CD8-positive, alpha-beta memory T cell (primary cell): ENCODE results near the gene HNRNPH1. TPM values are rescaled to one million over a fixed set of nuclear protein-coding genes. Genes with fewer than 3 reads are reported as not detected.
A peak's percentile ranks its signal among the peaks of the same experiment; 100 is the strongest.

ENCODE experiments used
- CTCF ChIA-PET: fragments of 350-600 bp; sonication (Branson Sonifier 250); formaldehyde crosslinking; loops from one replicate; lab custom pipeline; 2021; ENCODE audit warnings: antibody characterized with exemption; lab: Charles Lee
- POLR2A ChIA-PET: fragments of 350-600 bp; sonication (Branson Sonifier 250); formaldehyde crosslinking; loops from one replicate; lab custom pipeline; 2021; ENCODE audit warnings: antibody characterized with exemption; lab: Charles Lee
- DNase-seq, 5 donors: peaks; one replicate each; pipeline versions ENCODE4 v3.0.0 to v3.0.0-alpha.2; 2020 to 2022; ENCODE audit warnings: mixed read lengths in 1 of 5
- H3K27ac ChIP-seq: one replicate; pipeline ENCODE4 v1.7.0; 2013; ENCODE audit warnings: low read depth, mild to moderate bottlenecking, low read length, moderate library complexity
- H3K27me3 ChIP-seq: 2 replicates; pipeline ENCODE4 v1.7.0; 2013; ENCODE audit warnings: low read length, mild to moderate bottlenecking; ENCODE audit not compliant: insufficient read depth, poor library complexity, severe bottlenecking
- H3K36me3 ChIP-seq: 2 replicates; pipeline ENCODE4 v1.7.0; 2013; ENCODE audit warnings: mild to moderate bottlenecking, low read length, moderate library complexity; ENCODE audit not compliant: insufficient read depth
- H3K4me1 ChIP-seq: 2 replicates; pipeline ENCODE4 v1.7.0; 2013; ENCODE audit warnings: mild to moderate bottlenecking, low read length, moderate library complexity; ENCODE audit not compliant: insufficient read depth
- H3K4me3 ChIP-seq: 2 replicates; pipeline ENCODE4 v1.7.0; 2013; ENCODE audit warnings: mild to moderate bottlenecking, low read length
- H3K9me3 ChIP-seq: 2 replicates; pipeline ENCODE4 v1.7.0; 2013; ENCODE audit warnings: mild to moderate bottlenecking, low read length
- H3K27ac Mint-ChIP-seq, 8 donors: one replicate each; pipeline ENCODE4 v1.8.0; 2020 to 2021; ENCODE audit warnings: mixed read lengths in 8 of 8, mild to moderate bottlenecking in 6 of 8, inconsistent platforms in 3 of 8, moderate library complexity in 3 of 8
- H3K27me3 Mint-ChIP-seq, 2 donors: one replicate each; pipeline ENCODE4 v1.8.0; 2020 to 2021; ENCODE audit warnings: mixed read lengths in 2 of 2, mild to moderate bottlenecking in 1 of 2, moderate library complexity in 1 of 2
- H3K36me3 Mint-ChIP-seq, 3 donors: one replicate each; pipeline ENCODE4 v1.8.0; 2020 to 2021; ENCODE audit warnings: mixed read lengths in 3 of 3, inconsistent platforms in 1 of 3, mild to moderate bottlenecking in 1 of 3
- H3K4me1 Mint-ChIP-seq, 3 donors: one replicate each; pipeline ENCODE4 v1.8.0; 2020 to 2021; ENCODE audit warnings: mixed read lengths in 3 of 3, inconsistent platforms in 1 of 3, mild to moderate bottlenecking in 1 of 3
- H3K4me3 Mint-ChIP-seq, 7 donors: one replicate each; pipeline ENCODE4 v1.8.0; 2020 to 2021; ENCODE audit warnings: mixed read lengths in 7 of 7, mild to moderate bottlenecking in 6 of 7, moderate library complexity in 4 of 7, inconsistent platforms in 2 of 7
- H3K9me3 Mint-ChIP-seq, 5 donors: one replicate each; pipeline ENCODE4 v1.8.0; 2020 to 2022; ENCODE audit warnings: mixed read lengths in 5 of 5, mild to moderate bottlenecking in 3 of 5, moderate library complexity in 2 of 5, inconsistent platforms in 1 of 5
- polyA plus RNA-seq: library from polyadenylated mRNA; unstranded; fragments of 300-500 nt; fragmentation: Illumina TruSeq; gene quantifications from one replicate; pipeline ENCODE4 v1.2.3, GENCODE V29; 2021
- total RNA-seq, 2 experiments: library from RNA; stranded (reverse); gene quantifications; one replicate each; pipeline ENCODE4 v1.2.3, GENCODE V29; 2021

Gene HNRNPH1
- total and polyA plus RNA-seq, 3 experiments from 2014 or later = 103 to 961 (median 929) TPM

DNA sequence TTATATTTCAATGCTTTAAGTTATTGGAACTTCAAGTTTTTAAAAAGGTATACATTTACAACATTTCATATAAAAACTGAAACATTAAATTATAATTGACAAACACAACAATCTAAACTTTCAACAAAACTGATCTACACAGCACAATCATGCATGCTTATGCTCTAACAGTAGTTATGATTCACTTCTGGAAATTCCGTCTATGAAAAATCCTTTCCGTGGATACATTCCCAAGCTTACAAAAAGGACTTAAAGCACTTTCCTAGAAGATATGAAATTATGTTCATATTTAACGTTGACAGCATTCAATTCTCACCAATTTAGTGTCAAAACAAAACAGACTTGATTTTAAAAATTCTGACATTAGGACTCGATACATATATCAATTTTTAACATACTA, 3.7 kb downstream of the HNRNPH1 start:
- CTCF ChIA-PET = interaction anchor here (1.2 to 4.3 kb wide), 3 partner anchors 11 to 58 kb away, joined by 3 to 26 read pairs (median 3); no protein-coding TSS in a partner anchor
- H3K36me3 Mint-ChIP-seq = peaks cover 47 to 88% (median 57%) of the 10 kb centered on the region in 3 donors
- peaks cover 71% of the 10 kb centered on the region for H3K4me1 ChIP-seq
- H3K27ac ChIP-seq = peak overlapping the region; percentile 0
- POLR2A ChIA-PET = interaction anchor here (2.2 to 5.3 kb wide), 2 partner anchors 7 to 12 kb away, joined by 7 to 51 read pairs; no protein-coding TSS in a partner anchor
- no peaks in the 10 kb centered on the region for H3K9me3 ChIP-seq
- peak overlapping the region in 7 of 8 donors; percentile 17 to 100 (median 97) for H3K27ac Mint-ChIP-seq
- peaks cover 66% of the 10 kb centered on the region for H3K36me3 ChIP-seq
- peak overlapping the region; percentile 90 to 99 (median 97) for H3K4me3 Mint-ChIP-seq
- DNase-seq = no peak
- peak overlapping the region; percentile 58 for H3K4me3 ChIP-seq
- peaks cover 76 to 84% (median 78%) of the 10 kb centered on the region in 3 donors for H3K4me1 Mint-ChIP-seq
- peaks cover 0 to 4% (median 0%) of the 10 kb centered on the region in 5 donors for H3K9me3 Mint-ChIP-seq
- no peaks in the 10 kb centered on the region for H3K27me3 ChIP-seq
- peaks cover 0 to 14% of the 10 kb centered on the region in 2 donors for H3K27me3 Mint-ChIP-seq

GRCh38 chr5:179618923-179619554, 4.4 kb downstream of the HNRNPH1 start:
- H3K4me3 Mint-ChIP-seq = peak overlapping the region; percentile 71 to 90 (median 82)
- no peak for DNase-seq
- peaks cover 0 to 4% (median 0%) of the 10 kb centered on the region in 5 donors for H3K9me3 Mint-ChIP-seq
- peak overlapping the region; percentile 27 for H3K4me3 ChIP-seq
- peaks cover 71% of the 10 kb centered on the region for H3K36me3 ChIP-seq
- H3K36me3 Mint-ChIP-seq = peaks cover 49 to 95% (median 60%) of the 10 kb centered on the region in 3 donors
- H3K9me3 ChIP-seq = no peaks in the 10 kb centered on the region
- H3K27ac Mint-ChIP-seq = peak overlapping the region; percentile 76 to 88 (median 85)
- no peaks in the 10 kb centered on the region for H3K27me3 ChIP-seq
- POLR2A ChIA-PET = interaction anchor here (0.6 to 0.9 kb wide), 2 partner anchors 12 to 19 kb away, joined by 4 read pairs; no protein-coding TSS in a partner anchor
- CTCF ChIA-PET = interaction anchor here (1.4 kb wide), 1 partner anchor 11 kb away, joined by 3 read pairs; no protein-coding TSS in a partner anchor
- peaks cover 0 to 14% of the 10 kb centered on the region in 2 donors for H3K27me3 Mint-ChIP-seq
- no peak overlapping the region for H3K27ac ChIP-seq
- peaks cover 70 to 80% (median 78%) of the 10 kb centered on the region in 3 donors for H3K4me1 Mint-ChIP-seq
- peaks cover 64% of the 10 kb centered on the region for H3K4me1 ChIP-seq

- CTCF ChIA-PET = no interaction called here
- Mint-ChIP-seq H3K4me1 (peaks cover 72 to 88% (median 87%) of the 10 kb centered on the region in 3 donors), H3K4me3 (peak overlapping the region in 4 of 7 donors; percentile 1 to 45 (median 21)), H3K9me3 (peaks cover 0 to 3% (median 0%) of the 10 kb centered on the region in 5 donors), H3K27ac (peak overlapping the region; percentile 7 to 83 (median 58)), H3K36me3 (peaks cover 57 to 95% (median 71%) of the 10 kb centered on the region in 3 donors), H3K27me3 (peaks cover 0 to 8% of the 10 kb centered on the region in 2 donors)
- Histone ChIP-seq H3K4me1 (peaks cover 62% of the 10 kb centered on the region), H3K36me3 (peaks cover 82% of the 10 kb centered on the region), H3K9me3 (no peaks in the 10 kb centered on the region), H3K27me3 (no peaks in the 10 kb centered on the region), H3K27ac (no peak overlapping the region), H3K4me3 (no peak overlapping the region)
- POLR2A ChIA-PET = interaction anchor here (0.6 kb wide), 2 partner anchors 9 to 54 kb away, joined by 3 read pairs; no protein-coding TSS in a partner anchor
- no peak for DNase-seq
Measured at GRCh38 chr5:179617930-179618329, 5.5 kb downstream of the HNRNPH1 start.

DNA sequence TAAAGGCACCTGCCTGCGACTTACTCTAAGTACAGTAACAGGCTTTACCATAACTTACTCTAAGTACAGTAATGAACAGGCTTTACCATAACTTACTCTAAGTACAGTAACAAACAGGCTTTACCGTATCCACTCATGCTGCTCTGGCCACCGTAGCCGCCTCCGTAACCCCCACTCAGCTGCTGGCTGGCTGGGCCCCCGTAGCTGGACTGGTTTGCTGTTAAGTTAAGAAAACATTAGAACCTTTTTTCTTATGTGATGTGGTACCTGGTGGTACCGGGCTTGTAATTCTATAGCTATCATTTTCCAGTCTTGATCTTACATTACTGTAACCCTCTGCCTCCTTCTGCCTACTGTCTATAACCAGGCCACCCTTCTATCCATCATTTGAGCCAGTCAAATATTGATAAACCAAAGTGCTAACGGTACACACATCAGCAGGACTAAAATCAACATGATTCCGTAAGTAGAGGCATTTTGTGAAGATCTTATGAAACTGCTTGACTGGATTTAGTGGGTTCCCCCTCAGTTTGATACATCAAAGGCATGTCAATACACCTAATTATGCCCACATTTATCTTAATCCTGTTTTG, 7.4 kb downstream of the HNRNPH1 start:
- no peaks in the 10 kb centered on the region for H3K9me3 Mint-ChIP-seq

DNA sequence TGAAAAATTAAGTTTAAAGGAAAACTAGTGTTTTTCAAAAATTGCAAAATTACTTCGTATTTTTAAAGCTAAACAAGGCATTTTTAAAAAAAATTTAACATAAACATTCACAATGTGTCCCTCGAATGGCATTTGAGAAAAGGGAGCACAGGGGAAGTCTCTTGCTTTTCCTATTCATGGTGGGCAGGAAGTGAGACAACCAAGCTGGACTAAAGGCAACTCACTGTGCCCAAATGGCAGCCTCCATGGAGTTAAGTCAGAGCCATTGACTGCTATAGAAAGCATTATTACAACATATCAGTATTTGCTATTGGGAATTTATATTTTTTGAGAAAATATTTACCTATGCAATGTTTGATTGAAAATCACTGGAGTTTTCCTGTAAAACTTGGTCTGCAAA, 8.3 kb downstream of the HNRNPH1 start:
- CTCF ChIA-PET = interaction anchor here (4.3 kb wide), 1 partner anchor 7 kb away, joined by 27 read pairs; the partner anchor contains the start of gene HNRNPH1
- H3K4me3 ChIP-seq = no peak overlapping the region

More for the DNA sequence above, 7.4 kb downstream of the HNRNPH1 start:
- Mint-ChIP-seq H3K27me3 (peaks cover 0 to 1% of the 10 kb centered on the region in 2 donors), H3K27ac (peak overlapping the region in 7 of 8 donors; percentile 18 to 76 (median 67)), H3K4me3 (peak overlapping the region in 2 of 7 donors; percentile 7 to 54), H3K4me1 (peaks cover 69 to 88% (median 84%) of the 10 kb centered on the region in 3 donors), H3K36me3 (peaks cover 52 to 95% (median 62%) of the 10 kb centered on the region in 3 donors)
- POLR2A ChIA-PET = interaction anchor here (0.6 to 1.5 kb wide), 2 partner anchors 9 to 25 kb away, joined by 3 read pairs; no protein-coding TSS in a partner anchor
- Histone ChIP-seq H3K4me3 (no peak overlapping the region), H3K27ac (no peak overlapping the region), H3K9me3 (no peaks in the 10 kb centered on the region), H3K27me3 (no peaks in the 10 kb centered on the region), H3K4me1 (peaks cover 53% of the 10 kb centered on the region), H3K36me3 (peaks cover 88% of the 10 kb centered on the region)
- CTCF ChIA-PET = no interaction called here
- no peak for DNase-seq

DNA sequence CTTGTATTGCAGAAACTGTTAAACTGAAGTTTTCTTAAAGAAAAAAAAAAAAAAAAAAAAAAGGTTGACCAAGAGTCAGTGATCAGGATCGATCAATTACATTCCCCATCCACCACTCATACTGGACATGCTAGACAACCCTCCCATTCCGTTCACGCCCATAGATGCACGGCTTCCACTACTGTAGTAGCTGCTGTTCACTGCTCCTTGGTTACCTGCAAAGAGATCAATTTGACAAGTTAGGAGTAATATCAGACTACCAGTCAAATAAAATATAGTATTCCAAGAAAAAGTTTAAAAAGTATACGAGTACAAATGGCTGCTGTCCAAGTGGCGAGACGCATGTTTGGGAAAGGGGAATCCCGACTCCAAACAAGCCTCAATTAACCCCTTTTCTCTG, 8.7 kb downstream of the HNRNPH1 start:
- Histone ChIP-seq H3K27ac (no peak overlapping the region), H3K9me3 (no peaks in the 10 kb centered on the region), H3K27me3 (no peaks in the 10 kb centered on the region), H3K4me3 (no peak overlapping the region), H3K4me1 (peaks cover 41% of the 10 kb centered on the region), H3K36me3 (peaks cover 88% of the 10 kb centered on the region)
- peaks cover 63 to 84% (median 84%) of the 10 kb centered on the region in 3 donors for H3K4me1 Mint-ChIP-seq
- H3K36me3 Mint-ChIP-seq = peaks cover 52 to 95% (median 55%) of the 10 kb centered on the region in 3 donors
- H3K27ac Mint-ChIP-seq = peak overlapping the region in 6 of 8 donors; percentile 2 to 87 (median 48)
- H3K4me3 Mint-ChIP-seq = no peak overlapping the region
- peaks cover 0 to 1% of the 10 kb centered on the region in 2 donors for H3K27me3 Mint-ChIP-seq
- POLR2A ChIA-PET = interaction anchor here (0.6 to 4.8 kb wide), 2 partner anchors 8 to 135 kb away, joined by 3 to 51 read pairs; partner anchors contain the start of gene HNRNPH1
- DNase-seq = no peak
- no peaks in the 10 kb centered on the region for H3K9me3 Mint-ChIP-seq
- CTCF ChIA-PET = interaction anchor here (4.3 kb wide), 1 partner anchor 8 kb away, joined by 27 read pairs; the partner anchor contains the start of gene HNRNPH1

More for the DNA sequence above, 8.3 kb downstream of the HNRNPH1 start:
- Mint-ChIP-seq H3K27ac (peak overlapping the region in 2 of 8 donors; percentile 2 to 87), H3K36me3 (peaks cover 48 to 95% (median 58%) of the 10 kb centered on the region in 3 donors), H3K4me3 (no peak overlapping the region), H3K27me3 (peaks cover 0 to 1% of the 10 kb centered on the region in 2 donors), H3K4me1 (peaks cover 66 to 85% (median 84%) of the 10 kb centered on the region in 3 donors), H3K9me3 (no peaks in the 10 kb centered on the region)
- no peak for DNase-seq
- Histone ChIP-seq H3K9me3 (no peaks in the 10 kb centered on the region), H3K27me3 (no peaks in the 10 kb centered on the region), H3K4me1 (peaks cover 44% of the 10 kb centered on the region), H3K36me3 (peaks cover 88% of the 10 kb centered on the region), H3K27ac (no peak overlapping the region)
- POLR2A ChIA-PET = interaction anchor here (4.8 kb wide), 1 partner anchor 7 kb away, joined by 51 read pairs; the partner anchor contains the start of gene HNRNPH1

DNA sequence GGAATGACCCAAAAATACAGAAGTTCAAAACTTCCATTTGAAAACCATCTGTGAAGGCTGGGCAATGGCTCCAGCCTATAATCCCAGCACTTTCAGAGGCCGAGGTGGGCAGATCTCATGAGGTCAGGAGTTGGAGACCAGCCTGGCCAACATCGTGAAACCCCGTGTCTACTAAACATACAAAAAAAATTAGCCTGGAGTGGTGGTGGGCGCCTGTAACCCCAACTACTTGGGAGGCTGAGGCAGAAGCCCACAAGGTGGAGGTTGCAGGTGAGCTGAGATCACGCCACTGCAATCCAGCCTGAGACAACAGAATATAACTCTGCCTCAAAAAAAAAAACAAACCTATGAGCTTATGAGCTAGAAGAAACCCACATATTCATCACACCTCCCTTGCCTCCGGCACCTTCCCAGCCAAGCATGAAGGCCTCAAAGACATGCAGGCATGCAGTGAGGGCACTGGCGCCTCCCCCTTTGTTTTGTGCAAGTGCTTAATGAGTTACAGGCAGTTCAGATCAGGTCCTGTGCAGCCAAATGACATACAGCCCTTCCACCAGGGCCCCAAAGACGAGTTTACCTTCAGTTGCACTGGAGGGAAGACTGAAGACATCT, 9.9 kb downstream of the HNRNPH1 start:
- Histone ChIP-seq H3K27me3 (no peaks in the 10 kb centered on the region), H3K27ac (no peak overlapping the region), H3K4me3 (no peak overlapping the region), H3K36me3 (peaks cover 86% of the 10 kb centered on the region), H3K9me3 (no peaks in the 10 kb centered on the region), H3K4me1 (peaks cover 31% of the 10 kb centered on the region)
- peak overlapping the region in 5 of 8 donors; percentile 18 to 87 (median 59) for H3K27ac Mint-ChIP-seq
- H3K27me3 Mint-ChIP-seq = peaks cover 0 to 1% of the 10 kb centered on the region in 2 donors
- peaks cover 49 to 94% (median 55%) of the 10 kb centered on the region in 3 donors for H3K36me3 Mint-ChIP-seq
- ChIA-PET POLR2A (interaction anchor here (1.4 to 4.8 kb wide), 2 partner anchors 9 to 119 kb away, joined by 3 to 51 read pairs; partner anchors contain the start of genes HNRNPH1 and MAML1), CTCF (interaction anchor here (1.0 to 4.3 kb wide), 2 partner anchors 9 to 65 kb away, joined by 4 to 27 read pairs; partner anchors contain the start of gene HNRNPH1)
- H3K4me1 Mint-ChIP-seq = peaks cover 57 to 81% (median 80%) of the 10 kb centered on the region in 3 donors
- H3K9me3 Mint-ChIP-seq = no peaks in the 10 kb centered on the region
- no peak for DNase-seq
- H3K4me3 Mint-ChIP-seq = peak overlapping the region in 2 of 7 donors; percentile 2 to 7
